Measurements from ENCODE around the gene CCL23.
A peak's percentile ranks its signal among the peaks of the same experiment; 100 is the strongest.
"Not testable (repeated sequence)": the region's sequence is repeated elsewhere in the genome, so short reads cannot be mapped to it uniquely, and the experiment has no call there.

The CCL23 gene

GRCh38 chr17:36002631-36003030, 15.1 kb downstream of the CCL23 start:
- DNase-seq: no peak

- DNase-seq: no peak
These were observed 15.7 kb downstream of the CCL23 start for GRCh38 chr17:36001862-36002603.

GRCh38 chr17:36001110-36001771, 16.5 kb downstream of the CCL23 start, which contains the start of gene CCL15:
TSS of gene CCL15 (minus strand) at chr17:36001553. CDS start at chr17:36001492, 61 bp downstream.
- DNase-seq: no peak

- no peak for DNase-seq
These were observed 17.1 kb downstream of the CCL23 start for GRCh38 chr17:36000732-36001109.

- no peak for DNase-seq
These were observed 19.0 kb downstream of the CCL23 start for GRCh38 chr17:35998756-35999155.

- no peak for DNase-seq
These were observed 19.7 kb downstream of the CCL23 start for GRCh38 chr17:35998018-35998545.

- DNase-seq: not testable (repeated sequence)
These were observed 22.4 kb downstream of the CCL23 start for GRCh38 chr17:35995346-35995745.

GRCh38 chr17:35991075-35991474, 26.7 kb downstream of the CCL23 start:
- DNase-seq: no peak

GRCh38 chr17:35988164-35988563, 29.6 kb downstream of the CCL23 start:
- no peak for DNase-seq

GRCh38 chr17:35986643-35987042, 31.1 kb downstream of the CCL23 start, which contains the start of gene CCL14:
TSS of gene CCL14 (minus strand) at chr17:35986729. CDS start at chr17:35986649, 80 bp downstream.
- no peak for DNase-seq

- no peak for DNase-seq
These were observed 33.6 kb downstream of the CCL23 start for GRCh38 chr17:35984140-35984539.

- DNase-seq: no peak
These were observed 35.2 kb downstream of the CCL23 start for GRCh38 chr17:35982409-35983191.

- DNase-seq: no peak
These were observed 35.9 kb downstream of the CCL23 start for GRCh38 chr17:35981908-35982330.

- DNase-seq: no peak
These were observed 36.5 kb downstream of the CCL23 start, which contains the start of gene CCL16 for GRCh38 chr17:35981246-35981645. TSS of gene CCL16 (minus strand) at chr17:35981497. CDS start at chr17:35981420, 77 bp downstream.

- DNase-seq: no peak
These were observed 39.4 kb downstream of the CCL23 start for GRCh38 chr17:35978346-35978745.

GRCh38 chr17:35977509-35977908, 40.3 kb downstream of the CCL23 start:
- no peak for DNase-seq

GRCh38 chr17:35973333-35974260, 44.2 kb downstream of the CCL23 start:
- DNase-seq: no peak

- DNase-seq: no peak
These were observed 44.8 kb downstream of the CCL23 start for GRCh38 chr17:35972945-35973332.

GRCh38 chr17:35972535-35972934, 45.2 kb downstream of the CCL23 start:
- DNase-seq: no peak

GRCh38 chr17:35972066-35972465, 45.7 kb downstream of the CCL23 start:
- DNase-seq: no peak

GRCh38 chr17:35969558-35970380, 48.0 kb downstream of the CCL23 start:
- peak; percentile 65 for DNase-seq
